Epithelial cell of esophagus (primary cell): ENCODE results near the gene C11orf58.

Source experiments
- DNase-seq: peaks from one replicate; pipeline ENCODE4 v3.0.0; 2010; ENCODE audit warnings: low read depth
- H3K4me3 ChIP-seq: 2 replicates; pipeline ENCODE4 v1.5.1; 2011; ENCODE audit warnings: mild to moderate bottlenecking, low read length, control low read depth
- CTCF ChIP-seq: IDR thresholded peaks from 2 replicates; pipeline ENCODE4 v1.5.1; 2011; ENCODE audit warnings: low read depth, mild to moderate bottlenecking, low read length, control low read depth, inconsistent platforms; ENCODE audit not compliant: insufficient read depth; ENCODE audit errors: missing control alignments

The C11orf58 gene

GRCh38 chr11:16774936-16775613 is 36.6 kb downstream of the C11orf58 start:
- H3K4me3 ChIP-seq, result no peak overlapping the region
- no peak for DNase-seq
- TF ChIP-seq CTCF, result no peak

- H3K4me3 ChIP-seq, result no peak overlapping the region
- peak; percentile 38 for DNase-seq
- TF ChIP-seq CTCF, result no peak
Measured at GRCh38 chr11:16775614-16776283, 37.3 kb downstream of the C11orf58 start.

- no peak for TF ChIP-seq CTCF
- no peak overlapping the region for H3K4me3 ChIP-seq
- DNase-seq, result no peak
Measured at GRCh38 chr11:16776711-16777612, 38.5 kb downstream of the C11orf58 start.

GRCh38 chr11:16777613-16777975 is 39.1 kb downstream of the C11orf58 start:
- no peak for DNase-seq
- H3K4me3 ChIP-seq, result no peak overlapping the region
- no peak for TF ChIP-seq CTCF

- H3K4me3 ChIP-seq, result no peak overlapping the region
- TF ChIP-seq CTCF, result no peak
- DNase-seq, result no peak
Measured at GRCh38 chr11:16778286-16778685, 39.8 kb downstream of the C11orf58 start.

GRCh38 chr11:16778876-16779275 is 40.4 kb downstream of the C11orf58 start:
- no peak for TF ChIP-seq CTCF
- no peak overlapping the region for H3K4me3 ChIP-seq
- DNase-seq, result no peak
